Left lung (tissue), 10 donors: Measurements from ENCODE around the gene C19orf85. TPM values are rescaled to one million over a fixed set of nuclear protein-coding genes. Genes with fewer than 3 reads are reported as not detected.
A peak's percentile ranks its signal among the peaks of the same experiment; 100 is the strongest.

Source experiments
- ATAC-seq: fragments of 200-7000 bp; cut with Tn5 transposase; one replicate; pipeline ENCODE4 v1.9.1; 2020; ENCODE audit warnings: moderate library complexity
- DNase-seq, 4 donors: peaks; one replicate each; pipeline ENCODE4 v3.0.0-alpha.2; 2013 to 2020
- H3K27ac ChIP-seq, 2 donors: fragments of 200-600 bp; sonication (generic) in 1 of 2; one replicate each; pipeline versions ENCODE4 v1.5.0 to v1.8.0; 2020 to 2021
- H3K27me3 ChIP-seq, 2 donors: fragments of 200-600 bp; sonication (generic) in 1 of 2; one replicate each; pipeline versions ENCODE4 v1.5.0 to v1.8.0; 2020 to 2021
- H3K36me3 ChIP-seq, 2 donors: fragments of 200-600 bp; sonication (generic) in 1 of 2; one replicate each; pipeline versions ENCODE4 v1.5.0 to v1.8.0; 2020 to 2021
- H3K4me1 ChIP-seq, 2 donors: fragments of 200-600 bp; one replicate each; pipeline ENCODE4 v1.8.0; 2021
- H3K4me3 ChIP-seq, 2 donors: fragments of 200-600 bp; sonication (generic) in 1 of 2; one replicate each; pipeline versions ENCODE4 v1.5.0 to v1.8.0; 2020 to 2021; ENCODE audit warnings: mild to moderate bottlenecking in 1 of 2
- H3K9me3 ChIP-seq, 2 donors: fragments of 200-600 bp; sonication (generic) in 1 of 2; one replicate each; pipeline versions ENCODE4 v1.5.0 to v1.8.0; 2020 to 2021
- CTCF ChIP-seq, 2 donors: fragments of 200-600 bp; sonication (generic) in 1 of 2; IDR thresholded peaks; one replicate each; pipeline versions ENCODE4 v1.5.0 to v1.8.0; 2021; ENCODE audit warnings: antibody characterized with exemption in 2 of 2
- intact Hi-C, 2 donors: fragments of 100-400 bp; cut with DNase I; formaldehyde crosslinking; loops; one replicate each; pipeline versions ENCODE4 v1.11.2 to v1.14.2; 2022
- polyA plus RNA-seq, 6 donors: library from polyadenylated mRNA; unstranded; fragments of 120-200 nt; gene quantifications; one replicate each; pipeline ENCODE4 v1.2.1, GENCODE V29; 2013; ENCODE audit not compliant: insufficient read length in 6 of 6
- total RNA-seq, 2 donors: library from RNA; stranded (reverse); fragmentation: NEBNext Ultra II Directional; extraction: Animal tissue kit (Norgen Biotek cat#: 25700); gene quantifications; one replicate each; pipeline ENCODE4 v1.2.1, GENCODE V29; 2021
- donor health status: DM: no; HTN: yes; CAD: no.
- donor health status: DM: no; HTN: no; CAD: no.

C19orf85 gene
- total and polyA plus RNA-seq, 8 donors = not detected

DNA sequence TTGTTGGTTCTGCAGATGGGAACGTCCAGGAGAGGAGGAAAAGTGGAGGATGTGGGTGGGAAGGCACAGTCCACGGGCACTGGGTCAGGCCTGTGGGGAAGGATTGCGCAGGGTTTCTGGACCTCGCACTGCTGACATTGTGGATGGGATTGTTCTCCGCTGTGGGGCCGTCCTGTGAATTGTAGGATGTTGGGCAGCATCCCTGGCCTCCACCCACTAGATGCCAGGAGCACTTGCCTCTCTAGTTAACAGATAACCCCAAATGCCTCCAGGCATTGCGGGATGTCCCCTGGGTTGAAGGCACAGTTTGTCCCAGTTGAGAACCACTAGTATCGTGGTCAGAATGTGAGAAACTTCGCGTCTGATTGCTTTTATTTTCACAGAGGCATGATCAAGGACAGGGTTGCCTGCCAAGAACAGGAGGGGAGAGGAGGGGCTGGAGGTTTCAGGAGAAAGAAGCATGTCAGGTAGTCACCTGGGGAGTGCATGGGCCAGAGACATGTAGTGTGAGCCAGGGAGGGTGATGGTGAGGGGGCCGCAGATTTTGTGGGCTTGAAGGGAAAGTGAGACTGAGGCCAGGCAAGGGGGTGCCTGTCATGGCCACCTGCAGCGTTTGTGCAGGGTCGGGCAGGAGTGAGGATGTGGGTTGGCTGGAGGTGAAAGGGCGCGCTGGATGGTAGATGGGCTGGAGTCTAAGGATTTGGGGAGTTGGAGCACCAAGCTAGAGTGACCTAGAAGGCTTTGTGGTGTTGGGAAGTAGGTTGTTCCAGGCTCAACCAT is 15.1 kb upstream of the C19orf85 start:
- TF ChIP-seq CTCF (IDR thresholded peaks at IDR 0.05) = no peak
- peaks cover 12 to 28% of the 10 kb centered on the region in 2 donors for H3K4me1 ChIP-seq
- H3K27me3 ChIP-seq = peaks cover 0 to 7% of the 10 kb centered on the region in 2 donors
- no peak overlapping the region for H3K27ac ChIP-seq
- H3K4me3 ChIP-seq = no peak overlapping the region
- H3K9me3 ChIP-seq = no peaks in the 10 kb centered on the region
- peak in 1 of 4 donors; percentile 61 for DNase-seq
- intact Hi-C loops = no loop called here
- no peak for ATAC-seq
- H3K36me3 ChIP-seq = peaks cover 0 to 36% of the 10 kb centered on the region in 2 donors

- Histone ChIP-seq H3K9me3 (no peaks in the 10 kb centered on the region), H3K4me3 (no peak overlapping the region), H3K27ac (no peak overlapping the region), H3K36me3 (peaks cover 0 to 35% of the 10 kb centered on the region in 2 donors), H3K27me3 (peaks cover 0 to under 1% of the 10 kb centered on the region in 2 donors), H3K4me1 (peaks cover 7 to 22% of the 10 kb centered on the region in 2 donors)
- intact Hi-C loops = no loop called here
- DNase-seq (peak in 1 of 4 donors; percentile 73), ATAC-seq (no peak)
- TF ChIP-seq CTCF (IDR thresholded peaks at IDR 0.05) = no peak
These were observed 14.5 kb upstream of the C19orf85 start for GRCh38 chr19:55479045-55479444.

GRCh38 chr19:55478364-55478763 is 13.8 kb upstream of the C19orf85 start:
- H3K9me3 ChIP-seq = no peaks in the 10 kb centered on the region
- no peak overlapping the region for H3K27ac ChIP-seq
- no peak for TF ChIP-seq CTCF (IDR thresholded peaks at IDR 0.05)
- peaks cover 4 to 18% of the 10 kb centered on the region in 2 donors for H3K4me1 ChIP-seq
- ATAC-seq (no peak), DNase-seq (peak in 1 of 4 donors; percentile 56)
- intact Hi-C loops = no loop called here
- no peak overlapping the region for H3K4me3 ChIP-seq
- H3K36me3 ChIP-seq = peaks cover 0 to 28% of the 10 kb centered on the region in 2 donors
- H3K27me3 ChIP-seq = no peaks in the 10 kb centered on the region

DNA sequence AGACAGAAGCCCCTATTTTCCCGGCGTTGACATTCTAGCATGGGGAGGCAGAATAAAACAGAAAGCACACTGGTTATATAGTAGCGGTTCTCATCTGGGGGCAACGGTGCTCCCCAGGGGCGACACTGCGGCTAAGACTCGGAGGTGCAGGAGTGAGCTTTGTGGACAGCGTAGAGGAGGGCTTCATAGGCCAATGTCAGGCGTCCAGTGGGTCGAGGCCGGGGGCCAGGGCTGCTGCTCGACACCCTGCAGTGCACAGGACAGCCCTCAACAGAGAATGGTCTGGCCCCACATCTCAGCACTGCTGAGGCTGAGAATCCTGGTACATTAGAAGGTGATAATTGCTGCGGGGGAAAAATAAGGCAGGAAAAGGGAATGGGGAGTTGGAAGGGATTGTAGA is 13.4 kb upstream of the C19orf85 start:
- Histone ChIP-seq H3K27ac (no peak overlapping the region), H3K4me1 (peaks cover 4 to 18% of the 10 kb centered on the region in 2 donors), H3K4me3 (peak overlapping the region in 1 of 2 donors; percentile 60), H3K9me3 (no peaks in the 10 kb centered on the region), H3K36me3 (peaks cover 0 to 24% of the 10 kb centered on the region in 2 donors), H3K27me3 (no peaks in the 10 kb centered on the region)
- no peak for TF ChIP-seq CTCF (IDR thresholded peaks at IDR 0.05)
- ATAC-seq (no peak), DNase-seq (peak in 1 of 4 donors; percentile 53)
- intact Hi-C loops = no loop called here

GRCh38 chr19:55476100-55476775 is 11.7 kb upstream of the C19orf85 start, which contains the start of gene ZNF628:
ZNF628 (plus strand) TSS chr19:55476617; CDS start chr19:55479911, 3,294 bp downstream.
- no peak for TF ChIP-seq CTCF (IDR thresholded peaks at IDR 0.05)
- Histone ChIP-seq H3K27ac (peak within 1 kb of the TSS; percentile 93), H3K27me3 (no peaks in the 10 kb centered on the region), H3K9me3 (no peaks in the 10 kb centered on the region), H3K4me3 (peak within 1 kb of the TSS; percentile 49 to 60), H3K4me1 (peaks cover 4 to 18% of the 10 kb centered on the region in 2 donors), H3K36me3 (peaks cover 0 to 7% of the 10 kb centered on the region in 2 donors)
- intact Hi-C loops = no loop called here
- ATAC-seq = peak; percentile 97
- peak; percentile 98 to 99 (median 99) for DNase-seq
